SH-SY5Y (cell line): ENCODE data around the gene TREML2.

Source experiments
- GATA2 ChIP-seq: IDR thresholded peaks from 2 replicates; pipeline ENCODE4 v1.6.1; 2011; ENCODE audit warnings: mild to moderate bottlenecking, low read depth, low read length
- GATA3 ChIP-seq: IDR thresholded peaks from 2 replicates; pipeline ENCODE4 v1.6.1; 2011; ENCODE audit warnings: low read depth, mild to moderate bottlenecking, low read length, moderate library complexity

DNA sequence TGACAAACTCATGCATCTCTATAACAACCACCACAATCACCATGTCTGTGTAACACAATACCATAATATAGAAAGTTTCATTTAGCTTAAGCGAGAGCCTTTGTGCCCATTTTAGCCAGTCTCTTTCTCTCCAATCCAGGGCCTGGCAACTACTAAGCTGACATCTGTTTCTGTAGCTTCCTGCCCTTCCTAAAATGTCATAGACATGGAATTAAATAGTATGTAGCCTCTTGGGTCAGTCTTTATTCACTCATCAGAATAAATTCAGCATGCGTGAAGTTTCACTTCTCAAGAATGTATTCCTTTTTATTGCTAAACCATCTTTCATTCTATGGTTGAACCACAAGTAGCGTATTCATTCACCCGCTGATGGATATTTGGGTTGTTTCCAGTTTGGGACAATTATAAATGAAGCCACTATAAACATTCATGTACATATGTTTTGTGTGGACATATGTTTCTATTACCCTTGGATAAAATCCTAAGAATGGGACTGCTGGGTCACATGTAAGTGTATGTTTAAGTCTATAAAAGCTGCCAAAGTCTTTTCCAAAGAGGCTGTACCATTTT, 36.3 kb downstream of the TREML2 start:
- no peak for TF ChIP-seq GATA2
- TF ChIP-seq GATA3: no peak
